IgD-negative memory B cell (primary cell): ENCODE results near the gene HEG1. TPM values are rescaled to one million over a fixed set of nuclear protein-coding genes. Genes with fewer than 3 reads are reported as not detected.

Experiments used
- H3K27ac Mint-ChIP-seq, 3 donors: one replicate each; pipeline ENCODE4 v1.8.0; 2020 to 2022; ENCODE audit warnings: mild to moderate bottlenecking in 3 of 3, mixed read lengths in 3 of 3, moderate library complexity in 1 of 3
- H3K27me3 Mint-ChIP-seq: one replicate; pipeline ENCODE4 v1.8.0; 2021; ENCODE audit warnings: mixed read lengths
- H3K36me3 Mint-ChIP-seq: one replicate; pipeline ENCODE4 v1.8.0; 2020; ENCODE audit warnings: mild to moderate bottlenecking, mixed read lengths
- H3K4me1 Mint-ChIP-seq, 3 donors: one replicate each; pipeline ENCODE4 v1.8.0; 2020 to 2022; ENCODE audit warnings: mixed read lengths in 3 of 3, mild to moderate bottlenecking in 1 of 3
- H3K4me3 Mint-ChIP-seq, 4 donors: one replicate each; pipeline ENCODE4 v1.8.0; 2020 to 2022; ENCODE audit warnings: mild to moderate bottlenecking in 4 of 4, mixed read lengths in 4 of 4, moderate library complexity in 3 of 4
- H3K9me3 Mint-ChIP-seq, 3 donors: one replicate each; pipeline ENCODE4 v1.8.0; 2020 to 2021; ENCODE audit warnings: mixed read lengths in 3 of 3, mild to moderate bottlenecking in 1 of 3
- polyA plus RNA-seq: library from polyadenylated mRNA; unstranded; fragments of 300-500 nt; fragmentation: Illumina TruSeq; gene quantifications from one replicate; pipeline ENCODE4 v1.2.3, GENCODE V29; 2021

HEG1 gene
- polyA plus RNA-seq, 1 donor from 2014 or later, result 1.5 TPM

DNA sequence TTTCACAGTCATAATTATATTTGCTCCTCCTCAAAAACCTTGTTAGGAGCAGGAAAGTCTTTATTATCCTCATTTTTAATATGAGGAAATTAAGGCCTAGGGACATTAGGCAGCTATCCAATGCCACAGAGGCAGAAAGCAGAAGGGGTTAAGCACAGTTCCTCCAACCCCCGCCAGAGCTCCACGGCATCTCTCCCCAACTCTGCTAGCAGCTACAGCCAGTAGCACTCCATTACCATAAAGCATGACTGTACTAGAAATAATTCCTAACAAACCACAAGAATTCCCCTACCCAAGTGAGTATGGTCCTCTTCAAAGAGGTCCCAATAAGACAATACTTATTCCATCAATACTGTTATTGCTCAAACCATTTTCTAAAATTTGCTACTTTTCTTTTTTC lies 9.8 kb downstream of the HEG1 start:
- no peaks in the 10 kb centered on the region for H3K36me3 Mint-ChIP-seq
- peaks cover 3 to 17% (median 9%) of the 10 kb centered on the region in 3 donors for H3K4me1 Mint-ChIP-seq
- no peak overlapping the region for H3K4me3 Mint-ChIP-seq
- no peak overlapping the region for H3K27ac Mint-ChIP-seq
- H3K27me3 Mint-ChIP-seq, result no peaks in the 10 kb centered on the region
- no peaks in the 10 kb centered on the region for H3K9me3 Mint-ChIP-seq

GRCh38 chr3:125045194-125045593 lies 10.6 kb downstream of the HEG1 start:
- H3K27ac Mint-ChIP-seq, result no peak overlapping the region
- H3K27me3 Mint-ChIP-seq, result no peaks in the 10 kb centered on the region
- no peaks in the 10 kb centered on the region for H3K9me3 Mint-ChIP-seq
- no peaks in the 10 kb centered on the region for H3K36me3 Mint-ChIP-seq
- H3K4me1 Mint-ChIP-seq, result peaks cover 0 to 11% (median 3%) of the 10 kb centered on the region in 3 donors
- no peak overlapping the region for H3K4me3 Mint-ChIP-seq

- Mint-ChIP-seq H3K4me3 (no peak overlapping the region), H3K4me1 (peaks cover 0 to 9% (median 7%) of the 10 kb centered on the region in 3 donors), H3K36me3 (no peaks in the 10 kb centered on the region), H3K9me3 (no peaks in the 10 kb centered on the region), H3K27me3 (no peaks in the 10 kb centered on the region), H3K27ac (no peak overlapping the region)
These were observed 12.1 kb downstream of the HEG1 start for GRCh38 chr3:125043599-125044151.

DNA sequence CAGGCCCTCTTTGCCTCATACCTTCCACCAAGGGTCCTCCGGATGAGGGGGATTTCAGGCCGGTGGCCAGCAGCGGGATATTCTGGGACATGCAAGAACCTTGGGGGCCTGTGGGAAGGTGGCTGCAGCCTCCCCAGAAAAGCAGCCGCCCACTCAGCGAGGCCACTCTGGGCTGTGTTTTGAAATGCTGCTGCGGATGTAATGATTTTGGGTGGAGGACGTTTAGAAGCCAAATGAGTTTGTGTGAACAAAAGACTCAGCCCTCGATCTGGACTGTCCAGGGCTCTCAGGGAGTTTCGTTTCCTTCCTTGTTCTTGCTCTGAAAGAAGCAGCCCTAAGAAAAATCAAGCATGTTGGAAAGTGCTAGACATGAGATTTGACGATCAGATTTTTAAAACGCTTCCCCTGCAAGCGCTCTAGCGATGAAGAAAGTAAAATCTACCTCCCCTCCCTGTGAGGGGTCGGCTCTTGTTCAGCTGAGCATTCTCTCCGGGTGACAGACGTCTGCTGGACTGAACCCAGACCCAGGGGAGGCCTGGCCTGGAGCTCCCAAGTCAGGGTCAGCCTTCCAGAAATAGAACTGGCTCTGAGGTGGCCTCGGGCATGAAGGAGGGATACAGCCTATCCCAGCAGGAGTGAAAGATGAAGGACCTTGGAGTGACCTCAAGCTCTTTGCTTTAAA lies 12.9 kb downstream of the HEG1 start:
- H3K27ac Mint-ChIP-seq, result no peak overlapping the region

DNA sequence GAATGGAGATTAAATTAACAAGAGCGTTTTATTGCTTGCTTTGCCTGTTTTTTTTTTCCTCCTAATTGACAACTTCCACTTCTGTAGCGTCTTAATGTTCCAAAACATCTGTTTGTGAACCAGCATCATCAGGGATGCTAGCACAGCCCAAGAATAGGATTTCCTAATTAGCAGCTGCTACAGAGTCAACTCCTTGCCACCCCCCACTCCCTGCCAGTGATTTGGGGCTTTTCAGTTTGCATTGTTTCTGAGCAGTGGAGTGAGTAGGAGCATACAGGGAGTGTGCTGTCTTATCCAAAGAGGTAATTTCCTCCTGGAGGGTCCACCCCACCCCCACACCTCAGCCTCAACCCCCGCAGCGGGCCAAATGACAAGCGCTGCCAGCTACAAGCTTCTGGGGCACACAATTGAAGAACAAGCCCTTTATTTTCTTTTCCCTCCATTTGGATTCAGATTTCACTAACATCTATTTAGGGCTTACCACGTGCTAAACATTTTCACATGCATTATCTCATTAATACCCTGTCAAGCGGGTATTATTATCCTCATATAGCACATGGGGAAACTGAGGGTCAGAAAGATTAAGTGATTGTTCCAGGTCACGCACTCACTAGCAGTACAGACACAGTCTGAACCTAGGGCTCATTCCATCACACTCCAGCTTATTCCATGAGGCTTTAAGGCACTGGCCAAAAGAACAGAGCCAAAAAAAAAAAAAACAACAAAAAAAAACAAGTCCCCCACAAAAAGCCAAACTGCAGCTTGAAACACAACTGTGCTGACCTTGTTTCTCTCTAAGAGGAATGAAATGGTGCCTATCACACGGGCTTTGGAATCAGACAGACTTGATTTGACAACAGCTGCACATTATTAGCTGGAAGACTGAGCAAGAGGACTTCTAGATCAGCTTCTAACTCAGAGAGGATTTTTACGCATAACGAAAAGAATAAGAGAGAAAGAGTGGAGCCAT lies 16.4 kb downstream of the HEG1 start:
- peak overlapping the region in 1 of 3 donors; percentile 4 for H3K27ac Mint-ChIP-seq
- H3K4me1 Mint-ChIP-seq, result peaks cover 2 to 10% (median 6%) of the 10 kb centered on the region in 3 donors
- H3K36me3 Mint-ChIP-seq, result peaks cover 7% of the 10 kb centered on the region
- H3K4me3 Mint-ChIP-seq, result no peak overlapping the region
- peaks cover 4 to 6% (median 4%) of the 10 kb centered on the region in 3 donors for H3K9me3 Mint-ChIP-seq
- H3K27me3 Mint-ChIP-seq, result no peaks in the 10 kb centered on the region

More for the DNA sequence above, 12.9 kb downstream of the HEG1 start:
- H3K4me3 Mint-ChIP-seq, result no peak overlapping the region
- no peaks in the 10 kb centered on the region for H3K9me3 Mint-ChIP-seq
- no peaks in the 10 kb centered on the region for H3K27me3 Mint-ChIP-seq
- peaks cover 0 to 9% (median 7%) of the 10 kb centered on the region in 3 donors for H3K4me1 Mint-ChIP-seq
- H3K36me3 Mint-ChIP-seq, result no peaks in the 10 kb centered on the region

GRCh38 chr3:125037498-125038150 lies 18.2 kb downstream of the HEG1 start:
- peaks cover 2 to 10% (median 6%) of the 10 kb centered on the region in 3 donors for H3K4me1 Mint-ChIP-seq
- H3K4me3 Mint-ChIP-seq, result no peak overlapping the region

GRCh38 chr3:125035217-125035616 lies 20.6 kb downstream of the HEG1 start:
- Mint-ChIP-seq H3K27ac (no peak overlapping the region), H3K4me1 (peaks cover 5 to 15% (median 14%) of the 10 kb centered on the region in 3 donors), H3K4me3 (no peak overlapping the region)

More at GRCh38 chr3:125037498-125038150, 18.2 kb downstream of the HEG1 start:
- peaks cover 4 to 6% (median 4%) of the 10 kb centered on the region in 3 donors for H3K9me3 Mint-ChIP-seq
- no peaks in the 10 kb centered on the region for H3K27me3 Mint-ChIP-seq
- H3K36me3 Mint-ChIP-seq, result peaks cover 7% of the 10 kb centered on the region
- peak overlapping the region in 1 of 3 donors; percentile 11 for H3K27ac Mint-ChIP-seq

GRCh38 chr3:125033616-125034015 lies 22.2 kb downstream of the HEG1 start:
- Mint-ChIP-seq H3K4me1 (peaks cover 5 to 20% (median 8%) of the 10 kb centered on the region in 3 donors), H3K36me3 (peaks cover 7% of the 10 kb centered on the region), H3K4me3 (no peak overlapping the region), H3K9me3 (peaks cover 4 to 6% (median 4%) of the 10 kb centered on the region in 3 donors), H3K27ac (peak overlapping the region in 1 of 3 donors; percentile 3), H3K27me3 (no peaks in the 10 kb centered on the region)

More at GRCh38 chr3:125035217-125035616, 20.6 kb downstream of the HEG1 start:
- Mint-ChIP-seq H3K36me3 (peaks cover 7% of the 10 kb centered on the region), H3K9me3 (peaks cover 4 to 6% (median 4%) of the 10 kb centered on the region in 3 donors), H3K27me3 (no peaks in the 10 kb centered on the region)

- peaks cover 4 to 6% (median 4%) of the 10 kb centered on the region in 3 donors for H3K9me3 Mint-ChIP-seq
- H3K27ac Mint-ChIP-seq, result peak overlapping the region in 1 of 3 donors; percentile 3
- no peaks in the 10 kb centered on the region for H3K27me3 Mint-ChIP-seq
- no peak overlapping the region for H3K4me3 Mint-ChIP-seq
- H3K36me3 Mint-ChIP-seq, result peaks cover 7% of the 10 kb centered on the region
- peaks cover 5 to 20% (median 8%) of the 10 kb centered on the region in 3 donors for H3K4me1 Mint-ChIP-seq
These were observed 22.7 kb downstream of the HEG1 start for GRCh38 chr3:125033135-125033534.

DNA sequence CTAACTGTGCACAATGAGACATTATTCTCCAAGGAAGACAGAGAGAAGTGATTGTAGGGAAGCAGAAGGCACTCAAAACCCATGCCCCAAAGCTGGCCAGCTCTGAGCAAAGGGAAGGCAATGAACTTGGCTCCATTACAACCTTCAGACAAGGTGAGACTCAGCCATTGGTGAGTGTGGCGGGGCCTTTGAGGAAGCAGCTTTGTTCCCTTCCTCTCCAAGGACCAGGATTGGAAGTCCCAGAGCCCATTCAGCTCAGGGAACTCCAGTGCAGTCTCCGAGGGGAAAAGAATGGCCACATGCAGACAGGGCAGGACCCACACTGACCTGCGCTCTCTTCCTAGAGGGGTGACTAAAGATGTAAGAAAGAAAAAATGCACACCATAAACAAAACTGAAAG lies 23.1 kb downstream of the HEG1 start:
- Mint-ChIP-seq H3K4me1 (peaks cover 5 to 20% (median 8%) of the 10 kb centered on the region in 3 donors), H3K27ac (peak overlapping the region in 1 of 3 donors; percentile 3), H3K4me3 (peak overlapping the region in 1 of 4 donors; percentile 68), H3K27me3 (no peaks in the 10 kb centered on the region), H3K36me3 (peaks cover 7% of the 10 kb centered on the region), H3K9me3 (peaks cover 4 to 6% (median 4%) of the 10 kb centered on the region in 3 donors)

GRCh38 chr3:125032100-125032643 lies 23.6 kb downstream of the HEG1 start:
- Mint-ChIP-seq H3K27me3 (no peaks in the 10 kb centered on the region), H3K9me3 (peaks cover 4 to 6% (median 4%) of the 10 kb centered on the region in 3 donors), H3K4me1 (peaks cover 5 to 23% (median 7%) of the 10 kb centered on the region in 3 donors), H3K27ac (no peak overlapping the region), H3K4me3 (peak overlapping the region in 1 of 4 donors; percentile 68), H3K36me3 (peaks cover 7% of the 10 kb centered on the region)

DNA sequence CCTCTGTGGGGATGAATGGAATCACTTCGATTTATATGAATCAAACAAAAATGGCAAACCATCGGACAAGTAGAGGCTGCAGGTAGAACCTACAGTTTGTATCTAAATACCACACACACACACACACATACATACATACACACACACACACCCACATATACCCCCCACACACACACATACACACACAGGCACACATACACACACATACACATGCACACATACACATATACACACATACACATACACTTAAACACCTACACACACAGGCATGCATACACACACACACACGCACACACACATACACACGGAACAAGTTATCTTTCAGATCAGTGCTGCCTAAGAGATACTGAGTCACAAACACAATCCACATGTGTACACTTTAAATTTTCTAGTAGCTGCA lies 24.3 kb downstream of the HEG1 start:
- H3K36me3 Mint-ChIP-seq, result peaks cover 6% of the 10 kb centered on the region
- H3K4me1 Mint-ChIP-seq, result peaks cover 5 to 25% (median 7%) of the 10 kb centered on the region in 3 donors
- H3K27ac Mint-ChIP-seq, result no peak overlapping the region
- H3K9me3 Mint-ChIP-seq, result peaks cover 4 to 6% (median 4%) of the 10 kb centered on the region in 3 donors
- H3K27me3 Mint-ChIP-seq, result no peaks in the 10 kb centered on the region
- H3K4me3 Mint-ChIP-seq, result no peak overlapping the region

GRCh38 chr3:125028657-125029056 lies 27.1 kb downstream of the HEG1 start:
- Mint-ChIP-seq H3K9me3 (no peaks in the 10 kb centered on the region), H3K27me3 (no peaks in the 10 kb centered on the region), H3K4me3 (no peak overlapping the region), H3K4me1 (peaks cover 6 to 22% (median 11%) of the 10 kb centered on the region in 3 donors), H3K27ac (no peak overlapping the region), H3K36me3 (peaks cover 2% of the 10 kb centered on the region)

DNA sequence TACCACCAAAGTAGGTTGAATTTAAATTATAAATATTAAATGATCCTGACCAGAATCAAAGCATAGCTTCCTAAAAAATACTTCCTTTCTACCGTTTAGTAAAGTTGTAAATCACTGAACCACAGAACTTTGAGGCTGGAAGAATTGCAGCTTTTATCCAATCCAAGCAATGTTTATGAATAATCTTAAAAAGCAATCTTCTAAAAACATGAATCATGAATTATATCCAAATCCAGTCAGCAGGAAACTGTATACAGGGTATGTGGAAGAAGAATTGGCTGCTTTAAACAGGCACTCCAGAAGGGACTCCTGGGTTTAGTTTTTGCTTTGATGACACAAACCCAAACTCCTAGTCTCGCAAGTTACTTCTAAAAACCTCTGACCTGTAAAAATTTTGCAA lies 30.2 kb downstream of the HEG1 start:
- Mint-ChIP-seq H3K36me3 (peaks cover 5% of the 10 kb centered on the region), H3K4me1 (peaks cover 10 to 32% (median 17%) of the 10 kb centered on the region in 3 donors), H3K4me3 (no peak overlapping the region), H3K27ac (no peak overlapping the region), H3K27me3 (no peaks in the 10 kb centered on the region), H3K9me3 (no peaks in the 10 kb centered on the region)
